Stimulated activated CD4-positive, alpha-beta T cell treated with anti-CD3 and anti-CD28 coated beads, Interleukin-1b, Interleukin-23, amount 100 ng/mL, for 1 hour (primary cell): ENCODE results near the gene CTDSPL.

ENCODE experiments used
- DNase-seq, 2 donors: peaks; one replicate each; pipeline ENCODE4 v3.0.0-alpha.2; 2020; ENCODE audit warnings: low read depth in 2 of 2

Gene CTDSPL

GRCh38 chr3:37891227-37891626, 29.5 kb downstream of the CTDSPL start:
- no peak for DNase-seq

- DNase-seq: no peak
Measured at GRCh38 chr3:37892927-37893600, 31.4 kb downstream of the CTDSPL start.

- no peak for DNase-seq
Measured at GRCh38 chr3:37896827-37897226, 35.1 kb downstream of the CTDSPL start.

DNA sequence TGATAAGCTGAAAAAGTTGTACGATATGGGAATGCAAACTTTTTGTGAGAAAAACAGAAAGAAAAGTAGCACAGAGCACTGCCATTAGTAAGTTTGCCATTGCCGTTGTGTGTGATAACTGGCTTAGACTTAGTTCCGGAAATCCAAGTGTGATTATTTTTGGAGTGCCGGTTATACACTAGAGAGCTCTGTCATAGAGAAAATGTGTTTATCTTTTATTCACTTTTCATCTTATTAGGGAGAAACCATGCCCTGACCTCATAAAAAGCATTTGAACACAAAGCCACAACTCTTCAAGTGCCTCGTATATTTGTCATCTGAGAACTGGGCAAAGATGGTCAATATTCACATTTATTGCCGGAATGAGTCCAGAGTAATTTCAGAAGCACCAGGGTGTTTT, 36.1 kb downstream of the CTDSPL start:
- no peak for DNase-seq

GRCh38 chr3:37898424-37898823, 36.7 kb downstream of the CTDSPL start:
- no peak for DNase-seq

DNA sequence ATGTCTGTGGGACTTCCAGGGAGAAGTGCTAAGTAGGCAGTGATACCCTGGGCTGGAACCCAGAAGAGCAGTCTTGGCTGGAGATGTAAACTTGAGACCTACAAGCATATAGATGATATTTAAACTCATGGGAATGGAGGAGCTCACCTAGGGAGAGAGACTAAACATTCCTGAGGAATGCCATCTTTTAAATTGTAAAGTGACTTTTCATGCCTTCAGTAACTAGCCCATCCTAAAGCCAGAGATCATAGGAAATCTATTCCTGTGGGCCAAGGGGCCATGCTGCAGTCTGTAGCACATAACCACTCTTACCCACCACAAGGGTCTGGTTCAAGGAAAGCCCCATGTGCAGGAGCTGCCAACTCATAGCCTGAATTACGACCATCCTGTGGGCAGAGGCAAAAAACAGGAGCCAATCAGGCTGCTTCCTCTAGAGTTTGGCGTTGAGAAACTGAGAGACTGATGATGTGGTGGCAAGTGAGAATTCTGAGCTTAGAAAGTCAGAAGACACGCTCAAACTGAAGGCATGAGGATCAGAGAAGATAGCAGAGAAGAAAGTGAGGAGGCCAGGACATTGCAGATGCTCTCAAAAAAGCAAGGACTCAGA, 37.5 kb downstream of the CTDSPL start:
- no peak for DNase-seq

DNA sequence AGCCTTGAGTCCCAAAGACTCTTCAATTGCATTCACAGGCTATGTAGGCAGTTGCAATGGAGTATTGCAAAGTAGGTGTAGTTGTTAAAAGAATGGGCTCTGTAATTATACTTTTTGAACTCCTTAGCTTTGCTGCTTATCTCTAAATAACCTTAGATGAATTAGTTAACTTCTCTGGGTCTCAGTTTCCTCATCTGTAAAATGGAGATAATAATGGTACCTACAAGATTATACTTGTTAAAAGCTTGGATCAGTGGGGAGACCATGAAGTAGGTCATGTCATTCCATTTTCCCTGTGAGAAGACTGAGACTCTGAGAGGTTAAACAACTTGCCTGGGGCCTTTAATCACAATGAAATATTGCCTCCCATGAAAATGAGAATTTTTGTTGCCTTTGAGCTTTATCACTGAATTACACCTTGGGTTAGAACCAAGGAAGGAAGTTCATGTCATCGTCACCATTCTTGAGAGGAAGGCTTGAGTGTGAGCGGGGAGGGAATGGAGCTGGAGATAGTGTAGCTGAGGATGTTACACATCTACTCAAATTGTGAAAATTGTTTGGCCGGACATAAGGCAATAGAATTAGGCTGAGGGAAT, 38.1 kb downstream of the CTDSPL start:
- DNase-seq: no peak

- no peak for DNase-seq
Measured at GRCh38 chr3:37901721-37902120, 40.0 kb downstream of the CTDSPL start.

GRCh38 chr3:37902674-37903073, 41.0 kb downstream of the CTDSPL start:
- DNase-seq: no peak

DNA sequence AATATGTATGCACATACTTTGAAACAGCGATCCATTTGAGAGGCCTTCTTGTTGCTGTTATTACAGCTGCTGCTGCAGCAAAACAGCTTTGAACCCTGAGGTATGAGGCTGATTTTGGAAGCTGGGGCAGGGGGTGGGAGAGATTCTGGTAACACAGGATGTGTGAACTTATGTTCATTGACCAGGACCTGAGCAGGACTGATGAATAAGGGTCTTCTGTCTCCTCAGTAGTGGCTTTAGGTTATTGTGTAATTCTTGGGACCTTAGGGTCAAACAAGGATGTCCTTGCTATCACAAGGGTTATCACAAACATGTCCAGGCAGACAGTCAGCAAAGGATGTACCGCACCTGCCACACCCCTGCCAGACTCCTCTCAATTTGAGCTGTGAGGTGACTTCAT, 41.6 kb downstream of the CTDSPL start:
- DNase-seq: no peak

GRCh38 chr3:37903734-37904133, 42.1 kb downstream of the CTDSPL start:
- no peak for DNase-seq

DNA sequence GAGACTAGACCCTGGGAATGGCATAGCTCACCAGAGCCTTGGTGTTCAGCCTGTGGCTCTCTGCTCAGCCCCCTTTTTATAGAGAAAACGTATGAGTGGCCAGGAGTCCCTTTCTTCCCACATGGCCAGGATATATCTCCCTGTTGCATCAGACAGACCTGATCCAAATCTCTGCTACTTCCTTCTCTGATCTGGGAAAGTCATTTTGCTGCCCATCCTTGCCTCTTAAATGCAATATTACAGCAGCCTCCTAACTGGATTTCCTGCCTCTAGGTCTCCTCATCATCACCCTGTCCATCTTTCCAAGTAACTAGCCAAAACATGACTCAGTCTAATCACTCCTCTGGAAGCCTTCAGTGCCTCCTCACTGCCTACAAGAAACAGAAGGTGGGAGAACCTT, 42.9 kb downstream of the CTDSPL start:
- no peak for DNase-seq

DNA sequence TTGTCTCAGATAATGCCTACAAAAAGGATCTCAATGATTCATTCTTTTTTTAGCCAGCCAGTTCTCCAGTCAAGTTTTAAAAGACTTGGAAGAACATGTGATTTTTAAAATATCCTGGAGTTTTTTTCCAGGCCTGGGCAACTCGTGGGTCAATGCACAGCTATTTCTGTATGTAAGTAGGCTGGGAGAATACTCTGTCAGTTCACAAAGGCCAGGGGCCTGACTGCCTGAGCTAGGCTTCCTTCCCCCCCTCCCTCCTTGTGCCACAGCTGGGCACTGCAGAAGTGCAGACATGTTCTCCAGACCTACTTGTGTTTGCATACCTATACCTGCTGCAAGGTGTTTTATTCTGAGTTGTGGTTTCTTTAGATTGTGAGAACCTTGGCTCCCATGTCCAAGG, 43.7 kb downstream of the CTDSPL start:
- DNase-seq: no peak

DNA sequence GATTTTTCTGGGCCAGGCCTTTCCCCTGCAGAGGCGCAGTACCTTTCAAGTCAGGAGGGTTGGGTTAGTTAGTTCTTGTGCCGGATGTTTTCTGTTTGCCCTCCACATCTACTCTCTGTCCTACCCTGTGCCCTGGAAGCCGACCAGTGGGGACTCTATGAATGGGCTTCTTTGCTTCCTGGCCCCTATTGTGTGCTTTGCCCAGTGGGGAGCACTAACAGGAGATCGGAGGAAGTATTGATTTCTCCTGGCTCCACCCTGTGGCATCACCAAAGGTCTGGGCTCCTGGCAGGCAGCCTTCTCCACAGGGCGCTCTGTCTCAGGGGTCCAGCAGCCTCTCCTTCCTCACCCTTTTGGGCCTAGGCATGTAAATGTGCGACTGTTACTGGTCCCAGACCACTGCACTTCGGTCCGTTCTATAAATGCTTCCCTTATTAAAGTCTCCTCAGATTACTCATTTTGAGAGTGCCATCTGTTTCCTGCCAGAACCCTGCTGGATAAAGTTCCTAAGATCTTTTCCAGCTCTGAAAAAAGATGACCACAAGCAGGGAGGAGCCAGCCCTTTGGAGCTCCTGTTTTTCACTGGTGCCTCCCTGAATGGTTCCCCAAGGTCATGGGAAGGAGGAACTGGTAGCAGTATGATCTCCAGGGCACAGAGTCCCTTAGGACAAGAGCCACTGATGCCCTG, 44.5 kb downstream of the CTDSPL start:
- no peak for DNase-seq

DNA sequence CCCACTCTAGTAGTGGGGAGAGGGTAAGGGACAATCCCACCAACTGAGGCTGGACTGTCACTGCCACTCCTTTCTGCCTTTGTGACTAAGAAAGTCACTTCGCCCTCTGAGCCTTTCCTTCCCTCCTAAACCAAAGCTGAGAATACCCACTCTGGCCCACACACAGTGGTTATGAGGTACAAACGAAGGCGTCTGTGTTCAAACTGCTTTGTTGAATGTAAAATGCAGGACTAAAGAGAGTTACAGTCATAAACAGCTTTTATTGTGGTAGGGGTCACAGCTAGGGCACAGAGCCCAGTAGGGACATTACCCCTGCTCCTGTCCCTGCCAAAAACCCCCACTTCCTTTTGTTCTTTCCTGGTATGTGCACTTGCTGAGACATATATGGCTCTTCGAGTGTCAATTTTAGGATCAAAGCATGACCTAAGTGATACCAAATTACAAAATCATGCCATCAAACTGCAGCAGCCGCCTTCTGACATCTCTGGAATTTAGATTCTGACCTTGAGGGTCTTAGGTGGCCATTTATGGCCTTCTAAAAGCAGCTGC, 45.1 kb downstream of the CTDSPL start:
- DNase-seq: no peak

GRCh38 chr3:37907371-37907770, 45.7 kb downstream of the CTDSPL start:
- no peak for DNase-seq

- DNase-seq: no peak
Measured at GRCh38 chr3:37907906-37908305, 46.2 kb downstream of the CTDSPL start.

DNA sequence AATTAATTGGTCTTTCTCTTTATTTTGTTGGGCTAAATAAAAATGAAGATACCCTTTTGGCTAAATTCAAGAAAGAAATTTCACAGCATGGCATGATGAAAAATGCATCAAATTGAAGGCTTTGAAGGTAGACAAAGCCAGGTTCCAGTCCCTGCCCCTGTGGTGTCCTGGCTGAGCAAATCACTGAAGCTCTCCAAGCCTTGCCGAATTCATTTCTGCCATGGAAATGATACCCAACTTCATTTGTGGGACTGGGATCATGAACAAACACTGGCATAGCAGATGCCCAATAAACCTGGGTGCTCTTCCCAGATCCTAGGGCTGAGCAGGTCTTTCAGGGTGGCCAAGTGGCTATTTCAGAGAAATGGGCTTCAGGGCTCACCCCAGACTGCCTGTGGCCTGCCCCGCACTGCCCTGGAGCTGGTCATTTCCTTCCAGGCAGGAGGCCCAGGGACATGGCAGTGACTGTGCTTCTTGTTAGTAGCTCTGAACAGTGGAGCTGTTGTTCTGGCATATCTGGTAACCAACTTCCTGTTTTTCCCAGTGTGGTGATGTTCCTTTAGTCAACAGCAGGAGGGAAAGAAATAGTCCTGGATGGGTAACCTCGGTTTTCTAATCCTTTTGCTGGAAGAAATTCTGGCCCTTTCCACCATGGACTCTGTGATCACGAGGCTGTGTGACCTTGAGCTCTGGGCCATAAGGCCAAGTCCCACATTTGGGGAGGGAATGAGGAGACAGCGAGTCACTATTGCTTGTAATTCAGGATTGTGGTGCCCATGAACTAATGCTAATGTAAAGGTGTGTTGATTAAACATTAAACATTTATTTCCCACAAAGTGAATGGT, 47.6 kb downstream of the CTDSPL start:
- DNase-seq: no peak

GRCh38 chr3:37910671-37911400, 49.2 kb downstream of the CTDSPL start:
- no peak for DNase-seq

GRCh38 chr3:37912052-37912733, 50.5 kb downstream of the CTDSPL start:
- DNase-seq: no peak
